ENCODE measurements around the gene TM9SF2. TPM values are rescaled to one million over a fixed set of nuclear protein-coding genes. Genes with fewer than 3 reads are reported as not detected.
A peak's percentile ranks its signal among the peaks of the same experiment; 100 is the strongest.

TM9SF2 gene
- total RNA-seq, 1 donor from 2014 or later: 118 TPM

DNA sequence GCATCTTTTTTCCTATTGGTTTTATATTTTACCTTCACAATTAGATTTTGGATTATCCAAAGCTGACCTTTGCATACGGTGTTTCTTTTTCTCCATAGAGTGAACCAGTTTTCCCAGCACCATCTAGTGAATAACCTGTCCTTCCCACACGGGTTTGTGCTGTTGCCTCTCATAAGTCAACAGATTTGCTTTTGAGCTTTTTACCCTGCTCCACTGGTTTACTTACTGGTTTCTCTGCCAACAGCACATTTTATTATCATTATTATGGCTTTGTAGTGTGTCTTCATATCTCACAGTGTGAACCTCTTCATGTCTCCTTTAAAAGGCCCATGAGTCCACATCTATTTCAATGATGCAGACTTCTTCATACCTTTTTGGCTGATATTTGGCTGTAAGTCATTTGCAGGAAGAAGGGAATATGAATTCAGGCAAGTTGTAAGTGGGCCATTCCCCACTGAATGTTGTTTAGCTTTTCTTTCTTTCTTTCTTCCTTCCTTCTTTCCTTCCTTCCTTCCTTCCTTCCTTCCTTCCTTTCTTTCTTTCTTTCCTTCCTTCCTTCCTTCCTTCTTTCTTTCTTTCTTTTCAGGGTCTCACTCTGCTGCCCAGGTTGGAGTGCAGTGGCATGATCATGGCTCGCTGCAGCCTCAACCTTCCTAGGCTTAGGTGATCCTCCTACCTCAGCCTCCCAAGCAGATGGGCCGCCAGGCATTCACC is 86.8 kb downstream of the TM9SF2 start:
- H3K27ac Mint-ChIP-seq (ENCODE audit: unreplicated experiment): peak overlapping the region; percentile 28
- Histone ChIP-seq H3K27ac (ENCODE audit: low read depth, low read length) (no peak overlapping the region), H3K9me3 (ENCODE audit: insufficient read depth, low read depth, low read length) (no peaks in the 10 kb centered on the region), H3K4me2 (ENCODE audit: low read length) (no peak overlapping the region), H3K36me3 (ENCODE audit: insufficient read depth, low read length) (no peaks in the 10 kb centered on the region), H3K9ac (ENCODE audit: low read length) (no peak overlapping the region), H3K4me1 (ENCODE audit: insufficient read depth, low read length) (peaks cover 7% of the 10 kb centered on the region), H2AFZ (ENCODE audit: low read depth, low read length) (no peak overlapping the region), H3K4me3 (ENCODE audit: insufficient read depth, low read depth, low read length) (no peak overlapping the region), H4K20me1 (ENCODE audit: insufficient read depth, low read length) (no peaks in the 10 kb centered on the region), H3K27me3 (ENCODE audit: insufficient read depth, low read length) (no peaks in the 10 kb centered on the region), H3K79me2 (ENCODE audit: insufficient read depth, low read length) (no peaks in the 10 kb centered on the region)
- DNase-seq (ENCODE audit: low read depth) (no peak), FAIRE-seq (no peak)
- H3K4me3 Mint-ChIP-seq (ENCODE audit: unreplicated experiment): no peak overlapping the region
- H3K4me1 Mint-ChIP-seq (ENCODE audit: low read depth, unreplicated experiment): peaks cover 2% of the 10 kb centered on the region
- TF ChIP-seq, protein P1, sequence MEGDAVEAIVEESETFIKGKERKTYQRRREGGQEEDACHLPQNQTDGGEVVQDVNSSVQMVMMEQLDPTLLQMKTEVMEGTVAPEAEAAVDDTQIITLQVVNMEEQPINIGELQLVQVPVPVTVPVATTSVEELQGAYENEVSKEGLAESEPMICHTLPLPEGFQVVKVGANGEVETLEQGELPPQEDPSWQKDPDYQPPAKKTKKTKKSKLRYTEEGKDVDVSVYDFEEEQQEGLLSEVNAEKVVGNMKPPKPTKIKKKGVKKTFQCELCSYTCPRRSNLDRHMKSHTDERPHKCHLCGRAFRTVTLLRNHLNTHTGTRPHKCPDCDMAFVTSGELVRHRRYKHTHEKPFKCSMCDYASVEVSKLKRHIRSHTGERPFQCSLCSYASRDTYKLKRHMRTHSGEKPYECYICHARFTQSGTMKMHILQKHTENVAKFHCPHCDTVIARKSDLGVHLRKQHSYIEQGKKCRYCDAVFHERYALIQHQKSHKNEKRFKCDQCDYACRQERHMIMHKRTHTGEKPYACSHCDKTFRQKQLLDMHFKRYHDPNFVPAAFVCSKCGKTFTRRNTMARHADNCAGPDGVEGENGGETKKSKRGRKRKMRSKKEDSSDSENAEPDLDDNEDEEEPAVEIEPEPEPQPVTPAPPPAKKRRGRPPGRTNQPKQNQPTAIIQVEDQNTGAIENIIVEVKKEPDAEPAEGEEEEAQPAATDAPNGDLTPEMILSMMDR (IDR thresholded peaks at IDR 0.05; ENCODE audit: insufficient read depth, low read depth, low read length): no peak
- TF ChIP-seq EZH2 (IDR thresholded peaks at IDR 0.05; ENCODE audit: insufficient read depth, low read length): no peak
- peaks cover 6% of the 10 kb centered on the region for H3K27me3 Mint-ChIP-seq (ENCODE audit: low read depth, unreplicated experiment)
- peaks cover 1% of the 10 kb centered on the region for H3K36me3 Mint-ChIP-seq (ENCODE audit: low read depth, unreplicated experiment)
- H3K9me3 Mint-ChIP-seq (ENCODE audit: unreplicated experiment): no peaks in the 10 kb centered on the region

DNA sequence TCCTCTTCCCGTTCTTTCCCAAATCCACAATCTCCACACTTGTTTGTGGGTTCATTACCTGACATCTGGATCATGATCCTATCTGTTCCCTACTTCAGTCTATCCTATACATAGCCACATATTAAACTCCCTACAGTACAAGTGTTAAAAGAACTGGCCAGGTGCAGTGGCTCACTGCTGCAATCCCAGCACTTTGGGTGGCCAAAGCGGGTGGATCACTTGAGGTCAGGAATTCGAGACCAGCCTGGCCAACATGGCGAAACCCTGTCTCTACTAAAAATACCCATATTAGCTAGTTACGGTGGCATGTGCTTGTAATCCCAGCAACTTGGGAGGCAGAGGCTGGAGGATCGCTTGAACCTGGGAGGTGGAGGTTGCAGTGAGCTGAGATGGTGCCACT is 88.3 kb downstream of the TM9SF2 start:
- H3K27me3 Mint-ChIP-seq (ENCODE audit: low read depth, unreplicated experiment): peaks cover 4% of the 10 kb centered on the region
- no peaks in the 10 kb centered on the region for H3K79me2 ChIP-seq (ENCODE audit: insufficient read depth, low read length)
- H3K27ac Mint-ChIP-seq (ENCODE audit: unreplicated experiment): no peak overlapping the region

More for the DNA sequence above, 88.3 kb downstream of the TM9SF2 start:
- Histone ChIP-seq H3K27me3 (ENCODE audit: insufficient read depth, low read length) (no peaks in the 10 kb centered on the region), H4K20me1 (ENCODE audit: insufficient read depth, low read length) (no peaks in the 10 kb centered on the region), H3K9me3 (ENCODE audit: insufficient read depth, low read depth, low read length) (no peaks in the 10 kb centered on the region), H3K4me1 (ENCODE audit: insufficient read depth, low read length) (peaks cover 7% of the 10 kb centered on the region), H2AFZ (ENCODE audit: low read depth, low read length) (no peak overlapping the region), H3K9ac (ENCODE audit: low read length) (no peak overlapping the region), H3K4me2 (ENCODE audit: low read length) (no peak overlapping the region), H3K4me3 (ENCODE audit: insufficient read depth, low read depth, low read length) (no peak overlapping the region), H3K36me3 (ENCODE audit: insufficient read depth, low read length) (no peaks in the 10 kb centered on the region), H3K27ac (ENCODE audit: low read depth, low read length) (no peak overlapping the region)
- Mint-ChIP-seq H3K4me1 (ENCODE audit: low read depth, unreplicated experiment) (peaks cover 2% of the 10 kb centered on the region), H3K4me3 (ENCODE audit: unreplicated experiment) (no peak overlapping the region), H3K9me3 (ENCODE audit: unreplicated experiment) (no peaks in the 10 kb centered on the region), H3K36me3 (ENCODE audit: low read depth, unreplicated experiment) (no peaks in the 10 kb centered on the region)
- DNase-seq (ENCODE audit: low read depth): no peak
- no peak for TF ChIP-seq EZH2 (IDR thresholded peaks at IDR 0.05; ENCODE audit: insufficient read depth, low read length)
- TF ChIP-seq, protein P1 (IDR thresholded peaks at IDR 0.05; ENCODE audit: insufficient read depth, low read depth, low read length): no peak
- no peak for FAIRE-seq

Measured in astrocyte (in vitro differentiated cells and primary cell).